HG03066 (cell line): ENCODE measurements around the gene SPO11.

ENCODE experiments used
- ATAC-seq: cut with Tn5 transposase; IDR thresholded peaks from one replicate; pipeline ENCODE4 v1.9.1; 2021; ENCODE audit warnings: low read depth; ENCODE audit not compliant: unreplicated experiment

Gene SPO11

DNA sequence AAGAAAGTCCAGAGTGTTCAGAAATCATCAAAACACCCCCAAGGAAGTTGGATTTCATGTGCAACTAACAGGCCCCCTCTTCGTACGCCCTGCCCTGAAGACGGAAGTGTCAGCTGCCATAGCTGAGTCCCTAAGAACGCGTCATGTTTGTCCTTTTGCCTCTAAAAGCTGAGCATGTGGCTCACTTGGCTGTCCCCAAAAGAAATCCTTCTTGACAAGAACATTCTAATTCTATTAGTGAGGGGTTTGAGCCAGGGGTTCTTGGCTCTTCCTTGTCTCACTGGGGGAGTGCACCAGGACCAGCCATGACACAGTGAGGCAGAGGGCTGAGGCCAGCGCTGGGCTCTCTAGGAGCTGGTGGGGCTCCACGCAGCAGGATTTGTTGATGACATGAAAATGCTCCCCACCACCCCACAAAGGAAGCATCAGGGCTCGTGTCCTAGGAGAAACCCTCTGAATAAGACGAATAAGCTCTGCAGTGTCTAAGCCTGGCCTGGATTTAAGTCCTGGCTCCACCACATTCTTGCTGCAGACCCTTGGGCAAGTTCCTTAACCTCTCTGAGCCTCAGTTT is 20.0 kb upstream of the SPO11 start:
- ATAC-seq: no peak

DNA sequence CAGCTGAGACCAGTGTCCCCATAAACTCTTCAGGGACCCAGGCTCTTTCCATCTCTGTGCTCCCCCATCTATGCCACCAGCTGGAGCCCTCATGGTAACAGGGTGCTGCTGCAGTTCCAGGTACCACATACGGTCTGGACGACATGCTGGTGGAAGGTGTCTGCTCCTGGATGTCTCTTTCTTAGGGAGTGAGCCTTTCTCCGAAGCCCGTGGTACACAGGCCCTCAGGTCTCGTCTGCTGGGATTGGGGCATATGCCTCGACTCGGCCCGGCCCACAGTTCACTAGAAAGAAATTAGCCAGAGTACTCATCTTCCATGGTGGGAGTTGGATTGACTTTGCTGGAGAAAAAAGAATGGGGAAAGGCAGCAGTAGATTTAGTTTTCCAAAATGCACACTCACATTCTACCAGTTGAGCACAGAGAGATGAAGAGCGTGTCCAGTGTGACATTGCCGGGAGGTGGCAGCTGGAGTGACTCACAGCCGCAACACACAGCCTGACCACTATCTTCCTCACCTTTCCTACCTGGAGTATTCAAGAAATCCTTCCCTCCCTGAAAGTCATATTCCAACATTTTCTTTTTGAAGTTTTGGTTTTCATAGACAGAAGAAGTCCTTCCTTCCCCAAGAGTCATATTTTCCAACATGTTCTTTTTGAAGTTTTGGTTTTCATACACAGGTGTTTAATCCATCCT is 18.6 kb upstream of the SPO11 start:
- ATAC-seq: no peak

DNA sequence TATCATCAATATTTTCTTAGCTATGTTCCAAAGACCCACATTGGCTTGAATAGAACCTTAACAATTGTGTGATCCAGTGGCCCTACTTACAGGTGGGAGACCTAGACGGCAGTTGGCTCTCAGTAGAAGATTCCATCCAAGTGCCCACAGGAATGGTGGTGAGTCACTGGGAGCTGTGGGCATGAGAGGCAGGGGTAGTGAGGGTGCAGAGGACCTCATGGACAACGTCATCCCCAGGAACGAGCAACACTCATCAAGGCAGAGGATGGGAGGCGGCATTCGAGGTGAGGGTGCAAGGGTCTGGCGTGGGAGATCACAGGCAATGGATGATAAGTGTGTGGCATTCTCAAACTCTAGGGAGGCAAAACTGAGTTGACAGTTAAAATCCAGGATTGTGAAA is 17.5 kb upstream of the SPO11 start:
- no peak for ATAC-seq

DNA sequence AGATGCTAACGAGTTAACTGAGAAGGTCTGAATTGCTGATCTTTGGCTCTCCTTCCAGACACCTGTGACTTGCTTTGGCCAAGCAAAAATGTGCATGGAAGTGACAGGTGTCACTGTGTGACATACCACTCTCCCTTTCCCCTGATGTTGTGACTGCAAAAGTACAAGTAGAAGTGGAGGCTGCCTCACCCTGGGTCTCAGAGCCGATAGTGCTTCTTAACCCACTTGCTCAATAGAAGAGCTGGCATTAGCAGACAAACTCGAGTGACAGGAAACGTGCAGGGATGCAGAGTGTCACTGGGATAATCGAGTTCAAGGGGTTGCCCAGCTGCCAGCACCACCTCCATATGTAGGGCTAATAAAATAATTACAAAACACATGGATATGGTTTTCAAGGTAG is 16.4 kb upstream of the SPO11 start:
- ATAC-seq: no peak

DNA sequence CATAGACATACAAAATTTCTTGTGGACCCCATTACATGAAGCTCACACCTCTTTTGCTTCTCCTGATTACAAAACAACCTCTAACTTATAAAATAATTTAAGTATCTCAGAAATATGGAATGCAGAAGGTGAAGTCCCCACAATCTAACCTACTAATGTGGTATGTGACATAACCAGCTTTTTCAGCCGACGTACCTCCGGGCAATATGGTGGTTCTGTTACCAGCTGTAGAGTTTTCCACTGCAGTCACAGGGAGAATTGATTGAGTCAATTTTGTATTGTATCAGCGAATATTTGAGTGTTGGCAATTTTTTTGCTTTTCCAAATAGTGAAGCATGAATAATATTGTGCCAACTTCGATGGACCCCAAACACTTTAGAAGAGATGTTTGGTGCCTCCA is 15.7 kb upstream of the SPO11 start:
- no peak for ATAC-seq

DNA sequence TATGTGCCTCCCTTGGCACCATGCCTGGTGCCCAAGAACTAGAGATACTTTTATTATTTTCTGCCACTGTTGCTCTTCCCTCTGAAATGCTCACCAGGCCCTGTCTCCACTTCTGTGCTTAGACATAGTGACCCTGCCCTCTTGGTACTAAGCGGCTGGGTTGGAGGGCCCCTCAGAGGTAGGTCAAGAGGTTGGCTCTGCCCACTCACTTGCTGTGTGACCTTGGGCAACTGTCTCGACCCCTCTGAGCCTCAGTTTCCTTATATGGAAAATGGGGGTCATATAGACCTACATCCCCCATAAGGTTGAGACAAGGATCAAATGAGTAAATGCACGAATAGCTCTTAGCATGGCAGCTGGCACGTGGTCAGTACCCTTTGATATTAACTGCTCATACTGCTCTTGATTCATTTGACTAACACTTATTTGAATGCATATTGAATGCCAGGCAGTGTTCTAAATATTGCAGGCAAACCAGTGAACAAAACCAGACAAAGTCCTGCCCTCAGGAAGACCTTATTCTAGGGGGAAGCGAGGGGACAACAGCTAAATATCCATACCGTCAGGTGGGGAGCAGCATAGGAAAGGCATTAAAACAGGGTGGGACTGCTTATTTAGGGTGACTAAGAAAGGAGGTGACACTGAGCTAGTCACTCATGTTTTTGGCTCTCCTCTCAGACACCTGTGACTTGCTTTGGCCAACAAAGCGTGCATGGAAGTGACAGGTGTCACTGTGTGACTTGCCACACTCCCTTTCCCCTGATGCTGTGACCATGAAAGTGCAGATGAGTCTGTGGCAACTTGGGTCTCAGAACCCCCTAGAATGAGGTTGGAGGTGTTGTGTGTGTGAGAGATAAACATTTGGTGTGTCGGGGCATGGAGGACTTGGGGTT is 14.3 kb upstream of the SPO11 start:
- no peak for ATAC-seq

DNA sequence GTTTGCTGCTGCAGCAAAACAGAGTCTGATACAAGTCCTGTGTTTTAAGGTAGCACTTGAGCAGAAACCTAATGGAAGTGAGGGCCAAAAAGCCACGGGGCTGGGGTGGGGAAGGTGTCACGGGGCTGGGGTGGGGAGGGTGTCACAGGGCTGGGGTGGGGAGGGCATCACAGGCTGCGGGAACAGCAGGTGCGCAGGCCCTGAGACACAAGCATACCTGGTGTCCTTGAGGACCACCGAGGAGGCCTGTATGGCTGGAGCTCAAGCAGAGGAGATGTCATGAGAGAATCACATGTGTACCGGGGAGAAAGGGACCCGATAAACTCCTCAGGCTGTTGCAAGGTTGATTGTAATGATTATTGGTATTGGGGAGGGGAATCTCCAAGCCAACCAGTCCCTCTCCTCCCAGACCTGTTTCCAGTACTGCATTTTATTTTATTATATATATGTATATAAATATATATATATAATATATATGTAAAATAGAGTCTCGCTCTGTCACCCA is 13.6 kb upstream of the SPO11 start:
- ATAC-seq: no peak

DNA sequence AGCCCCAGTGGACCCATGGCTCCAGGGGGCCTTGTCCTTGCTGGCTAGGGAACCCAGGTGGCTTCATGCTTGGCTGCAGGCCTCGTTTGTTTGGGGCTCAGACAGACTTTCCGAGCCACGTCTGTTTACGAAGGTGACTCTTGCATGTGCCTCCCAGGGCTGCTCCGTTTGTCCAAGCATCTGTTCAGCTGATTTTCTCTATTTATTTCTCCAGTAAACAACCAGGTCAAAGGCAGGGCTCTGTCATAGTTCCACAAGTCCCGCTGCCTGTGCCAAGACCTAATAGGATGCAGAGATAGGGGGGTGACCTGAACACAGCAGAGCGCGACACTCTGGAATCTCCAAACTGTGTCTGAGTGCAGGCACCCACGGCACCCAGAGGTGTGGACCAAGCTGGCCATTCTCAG is 12.8 kb upstream of the SPO11 start:
- no peak for ATAC-seq

DNA sequence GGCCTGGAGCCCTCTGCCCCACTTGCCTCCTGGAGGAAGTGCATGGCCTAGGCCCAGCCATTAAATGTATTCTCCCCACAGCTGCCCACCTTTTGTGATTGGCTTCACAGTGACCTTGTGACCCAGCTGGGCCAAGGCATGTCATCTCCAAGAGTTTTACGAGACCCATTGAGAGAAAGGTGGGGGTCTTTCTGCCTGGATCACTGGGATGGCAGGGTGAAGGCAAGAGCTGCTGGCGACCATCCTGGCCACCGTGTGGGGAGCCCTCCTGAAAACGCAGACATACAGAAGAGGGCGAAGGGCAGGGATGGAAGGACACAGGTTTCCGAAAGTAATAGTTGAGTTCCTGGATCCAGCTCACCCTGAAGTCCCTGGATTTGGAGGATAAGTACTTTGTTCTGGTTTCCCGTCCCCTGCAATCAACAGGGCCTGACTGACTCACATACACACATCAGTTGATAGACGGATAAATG is 12.3 kb upstream of the SPO11 start:
- no peak for ATAC-seq

DNA sequence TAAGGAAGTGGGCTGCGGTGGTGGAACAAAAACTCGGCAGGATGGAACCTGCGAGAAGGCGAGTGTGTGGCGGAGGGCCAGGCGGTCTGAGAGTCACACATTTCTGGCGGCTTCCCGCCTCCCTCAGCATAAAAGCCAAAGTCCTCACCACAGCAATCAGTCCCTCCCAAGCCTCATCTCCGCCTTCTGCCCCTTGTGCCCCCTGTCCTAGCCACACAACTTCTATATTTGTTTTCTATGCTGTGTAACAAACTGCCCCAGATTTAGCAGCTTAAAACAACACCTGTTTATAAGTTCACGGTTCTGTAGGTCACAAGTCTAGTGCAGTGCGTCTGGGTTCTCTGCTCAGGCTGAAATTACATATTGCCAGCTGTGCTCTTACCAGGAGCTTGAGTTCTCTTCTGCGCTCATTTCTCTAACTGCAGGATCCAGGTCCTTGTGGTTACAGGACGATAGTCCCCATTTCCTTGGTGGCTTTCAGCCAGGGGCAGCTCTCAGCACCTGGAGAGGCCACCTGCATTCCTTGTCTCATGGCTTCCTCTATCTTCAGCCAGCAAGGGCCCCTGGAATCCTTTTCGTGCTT is 11.7 kb upstream of the SPO11 start:
- ATAC-seq: no peak

DNA sequence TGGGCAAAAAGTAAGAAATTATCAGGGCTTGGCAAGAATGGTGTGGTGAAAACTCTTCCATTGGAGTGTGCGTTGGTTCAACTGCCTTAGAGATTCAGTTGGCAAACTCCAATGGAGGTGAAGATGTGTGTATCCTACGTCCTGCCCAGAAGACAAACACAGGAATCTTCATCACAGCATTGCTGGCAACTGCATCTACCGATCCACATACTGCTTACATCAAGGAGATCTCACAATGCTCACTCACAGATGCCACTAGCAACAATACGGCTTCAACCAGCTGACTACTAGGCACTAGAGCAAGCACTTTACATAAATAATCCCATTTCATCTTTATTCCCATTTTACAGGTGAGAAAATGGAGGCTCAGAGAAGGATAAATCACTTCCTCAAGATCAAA is 10.0 kb upstream of the SPO11 start:
- ATAC-seq: no peak

DNA sequence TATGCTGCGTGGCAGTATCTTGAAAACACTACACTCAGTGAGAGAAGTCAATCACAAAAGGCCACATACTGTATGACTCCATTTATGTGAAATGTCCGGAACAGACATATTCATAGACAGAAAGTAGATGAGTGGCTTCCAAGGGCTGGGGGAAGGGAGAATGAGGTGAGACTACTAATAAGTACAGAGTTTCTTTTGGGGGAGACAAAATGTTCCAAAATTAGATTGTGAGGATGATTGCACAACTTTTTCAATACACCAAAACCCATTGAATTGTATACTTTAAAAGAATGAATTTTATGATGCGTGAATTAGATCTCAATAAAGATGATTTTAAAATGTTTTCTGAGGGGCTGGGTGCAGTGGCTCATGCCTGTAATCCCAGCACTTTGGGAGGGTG is 9.2 kb upstream of the SPO11 start:
- no peak for ATAC-seq

DNA sequence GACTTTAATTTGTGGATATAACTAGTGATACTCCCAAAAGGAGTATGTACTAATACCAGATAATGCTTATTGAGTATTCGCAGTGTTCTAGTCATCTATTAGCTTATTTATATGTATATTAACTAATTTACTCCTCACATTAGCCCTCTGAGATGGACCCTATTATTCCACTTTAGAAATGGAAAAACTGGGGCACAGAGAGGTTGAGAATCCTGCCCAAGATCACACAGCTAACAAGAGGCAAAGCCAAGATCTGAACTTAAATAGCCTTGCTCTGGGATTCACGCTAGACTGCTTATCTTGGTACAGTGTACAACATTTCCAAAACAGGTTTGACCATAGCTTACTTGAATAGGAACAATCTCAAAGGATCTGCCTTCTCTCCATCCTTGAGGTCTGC is 8.5 kb upstream of the SPO11 start:
- no peak for ATAC-seq

DNA sequence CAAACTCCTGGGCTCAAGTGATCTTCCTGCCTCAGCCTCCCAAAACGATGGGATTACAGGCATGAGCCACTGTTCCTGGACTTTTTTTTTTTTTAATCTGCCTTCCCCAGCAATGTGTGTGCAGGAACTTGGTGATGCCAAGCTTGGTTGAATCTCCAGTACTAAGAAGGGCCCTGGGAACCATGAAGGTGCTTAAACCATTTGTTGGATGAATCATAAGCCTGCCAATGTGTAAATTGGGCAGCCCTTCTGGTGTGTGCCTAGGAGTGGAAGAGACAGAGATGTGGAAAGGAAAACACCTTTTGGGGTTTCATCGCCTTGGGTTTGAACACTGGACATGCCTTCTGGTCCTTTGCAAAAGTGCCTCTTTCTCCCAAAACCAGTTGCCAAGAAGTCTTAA is 7.1 kb upstream of the SPO11 start:
- ATAC-seq: no peak

DNA sequence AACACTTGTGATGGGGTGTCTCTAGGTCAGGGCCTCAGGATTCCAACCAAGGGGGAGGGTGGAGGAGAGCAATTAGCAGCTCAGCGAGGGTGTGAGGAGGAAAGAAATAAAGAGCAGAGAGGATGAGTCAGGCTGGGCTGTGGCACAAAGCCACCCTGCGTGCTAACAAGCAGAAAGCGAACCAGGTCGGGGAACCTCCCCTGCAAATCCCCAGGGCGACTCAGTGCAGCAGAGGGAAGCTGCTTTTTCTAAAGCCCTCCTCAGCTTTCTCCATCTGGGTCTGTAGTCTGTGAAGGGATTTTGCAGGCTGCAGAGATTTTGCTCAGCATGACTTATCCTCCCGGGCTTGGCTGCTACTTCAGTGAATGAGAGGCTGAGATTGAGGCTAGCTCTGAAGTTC is 6.6 kb upstream of the SPO11 start:
- no peak for ATAC-seq

DNA sequence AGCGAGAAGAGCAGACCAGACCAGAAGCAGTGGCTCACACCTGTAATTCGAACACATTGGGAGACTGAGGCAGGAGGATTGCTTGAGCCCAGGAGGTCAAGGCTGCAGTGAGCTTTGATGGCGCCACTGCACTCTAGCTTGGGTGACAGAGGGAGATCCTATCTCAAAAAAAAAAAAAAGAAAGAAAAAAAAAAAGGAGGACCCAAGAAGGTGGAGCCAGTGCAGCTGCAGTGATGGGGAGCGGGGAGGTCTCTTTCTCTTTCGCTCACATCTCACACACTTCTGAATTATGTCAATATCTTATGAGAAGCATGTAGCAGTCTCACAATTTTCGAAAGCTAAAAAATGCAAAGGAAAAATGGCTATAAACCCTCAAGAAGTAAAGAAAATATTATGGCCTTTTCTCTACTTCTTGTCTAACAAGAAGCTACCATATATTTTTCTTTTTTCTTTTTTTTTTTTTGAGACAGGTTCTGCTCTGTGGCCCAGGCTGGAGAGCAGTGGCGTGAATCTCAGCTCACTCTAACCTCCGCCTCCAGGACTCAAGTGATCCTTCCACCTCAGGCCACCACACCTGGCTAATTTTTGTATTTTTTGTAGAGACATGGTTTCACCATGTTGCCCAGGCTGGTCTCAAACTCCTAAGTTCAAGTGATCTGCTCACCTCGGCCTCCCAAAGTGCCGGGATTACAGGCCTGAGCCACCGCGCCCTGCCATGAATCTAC is 3.8 kb upstream of the SPO11 start:
- no peak for ATAC-seq

DNA sequence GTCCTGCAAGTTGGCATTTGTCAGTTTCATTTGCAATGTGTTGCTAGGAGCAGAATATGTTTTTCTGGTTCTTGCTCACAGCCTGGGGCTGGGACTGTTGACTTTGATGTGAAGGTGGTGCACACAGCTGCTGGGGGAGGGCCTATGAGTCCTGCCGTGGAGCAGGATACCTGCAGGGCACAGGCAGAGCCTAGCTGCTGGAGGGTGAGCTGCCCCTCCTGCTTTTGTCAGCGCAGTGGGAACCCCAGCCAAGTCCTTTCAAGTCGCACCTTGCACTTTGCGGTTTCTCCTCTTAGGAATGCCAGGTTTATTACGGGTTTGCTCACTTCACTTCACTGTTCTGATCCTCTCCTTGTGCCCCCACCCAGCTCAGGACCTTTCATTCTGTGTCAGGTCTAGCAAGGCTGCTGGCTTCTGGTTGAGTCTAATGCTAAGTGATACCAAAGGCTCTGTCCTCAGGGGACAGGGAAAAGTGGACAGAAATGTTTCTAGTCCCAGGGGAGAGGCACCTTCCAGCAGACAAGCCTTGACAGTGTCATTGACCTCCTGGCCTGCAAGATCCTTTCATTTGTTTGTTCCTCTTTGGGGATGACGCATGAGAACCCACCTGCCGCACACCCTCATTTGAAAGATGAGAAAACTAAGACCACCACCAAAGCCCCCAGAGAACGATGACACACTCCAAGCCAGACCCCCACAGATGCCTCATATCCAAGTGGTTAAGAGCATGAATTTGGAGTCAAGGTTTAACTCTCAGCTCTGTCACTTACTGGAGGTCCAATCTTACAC is 2.7 kb upstream of the SPO11 start:
- no peak for ATAC-seq

DNA sequence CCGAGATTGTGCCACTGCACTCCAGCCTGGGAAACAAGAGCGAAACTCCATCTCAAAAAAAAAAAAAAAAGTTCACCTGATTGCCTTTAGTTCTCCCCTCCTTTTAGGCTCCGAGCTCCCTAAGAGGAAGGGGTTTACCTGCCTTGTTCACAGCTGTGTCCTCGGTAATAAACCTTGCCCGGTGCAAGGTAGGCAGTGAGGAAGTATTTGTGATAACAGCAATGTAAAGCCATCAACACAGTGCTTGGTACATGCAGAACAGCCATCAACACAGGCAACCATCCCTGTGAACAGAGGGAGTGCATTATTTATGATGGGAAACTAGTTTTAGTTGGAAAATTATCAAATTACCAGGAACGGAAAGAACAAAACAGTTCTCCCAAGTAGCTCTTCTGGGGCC is 1.8 kb upstream of the SPO11 start:
- no peak for ATAC-seq

DNA sequence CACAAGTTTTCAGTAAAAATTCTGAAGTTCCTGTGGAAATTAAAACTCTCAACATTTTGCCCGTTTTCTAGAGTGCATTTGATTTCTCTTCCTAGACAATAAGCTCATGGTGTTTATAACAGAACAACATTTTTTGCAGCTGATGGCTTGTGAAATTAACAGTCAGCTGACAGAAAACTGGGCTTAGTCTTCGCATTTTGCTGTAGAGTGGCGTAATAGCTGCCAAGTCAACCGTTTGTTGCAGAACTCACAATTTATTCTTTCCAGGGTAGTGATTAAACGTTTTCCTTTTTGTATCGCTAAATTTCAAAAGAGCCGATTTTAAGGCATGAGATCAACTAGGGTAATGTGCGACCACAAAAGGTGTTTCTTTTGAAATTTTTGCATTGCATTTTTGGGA is 1.4 kb downstream of the SPO11 start:
- ATAC-seq: no peak
